SKM-1 treated with dmso at 0.1 percent for 144 hours (cell line): ENCODE results near the gene OR1F1.
"Not testable (repeated sequence)": the region's sequence is repeated elsewhere in the genome, so short reads cannot be mapped to it uniquely, and the experiment has no call there.

Experiments used
- DNase-seq: peaks from one replicate; lab custom pipeline; 2025; ENCODE audit not compliant: unreplicated experiment; lab: John Stamatoyannopoulos, UW

OR1F1 gene

DNA sequence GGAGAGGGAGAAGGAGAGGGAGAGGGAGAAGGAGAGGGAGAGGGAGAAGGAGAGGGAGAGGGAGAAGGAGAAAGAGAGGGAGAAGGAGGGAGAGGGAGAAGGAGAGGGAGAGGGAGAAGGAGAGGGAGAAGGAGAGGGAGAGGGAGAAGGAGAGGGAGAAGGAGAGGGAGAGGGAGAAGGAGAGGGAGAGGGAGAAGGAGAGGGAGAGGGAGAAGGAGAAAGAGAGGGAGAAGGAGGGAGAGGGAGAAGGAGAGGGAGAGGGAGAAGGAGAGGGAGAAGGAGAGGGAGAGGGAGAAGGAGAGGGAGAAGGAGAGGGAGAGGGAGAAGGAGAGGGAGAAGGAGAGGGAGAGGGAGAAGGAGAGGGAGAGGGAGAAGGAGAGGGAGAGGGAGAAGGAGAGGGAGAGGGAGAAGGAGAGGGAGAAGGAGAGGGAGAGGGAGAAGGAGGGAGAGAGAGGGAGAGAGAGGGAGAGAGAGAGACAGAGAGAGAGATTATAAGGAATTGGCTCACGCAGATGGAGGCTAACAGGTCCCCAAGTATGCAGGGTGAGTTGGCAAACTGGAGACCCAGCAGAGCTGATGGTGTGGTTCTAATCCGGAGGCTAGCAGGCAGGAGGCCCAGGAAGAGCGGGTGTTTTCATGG, 9.8 kb downstream of the OR1F1 start:
- DNase-seq = not testable (repeated sequence)

- no peak for DNase-seq
These were observed 10.5 kb downstream of the OR1F1 start for GRCh38 chr16:3198334-3199072.

GRCh38 chr16:3202903-3203539, 15.0 kb downstream of the OR1F1 start:
- DNase-seq = no peak

DNA sequence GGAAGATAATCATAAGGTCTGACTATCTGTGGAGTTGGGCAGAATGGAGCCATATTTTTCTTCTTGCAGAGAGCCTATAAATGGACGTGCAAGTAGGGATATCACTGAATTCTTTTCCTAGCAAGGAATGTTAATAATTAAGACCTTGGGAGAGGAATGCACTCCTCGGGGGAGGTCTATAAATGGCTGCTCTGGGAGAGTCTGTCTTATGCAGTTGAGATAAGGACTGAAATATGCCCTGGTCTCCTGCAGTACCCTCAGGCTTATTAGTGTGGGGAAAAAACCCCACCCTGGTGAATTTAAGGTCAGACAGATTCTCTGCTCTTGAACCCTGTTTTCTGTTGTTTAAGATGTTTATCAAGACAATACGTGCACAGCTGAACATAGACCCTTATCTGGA, 17.9 kb downstream of the OR1F1 start:
- DNase-seq = not testable (repeated sequence)

DNA sequence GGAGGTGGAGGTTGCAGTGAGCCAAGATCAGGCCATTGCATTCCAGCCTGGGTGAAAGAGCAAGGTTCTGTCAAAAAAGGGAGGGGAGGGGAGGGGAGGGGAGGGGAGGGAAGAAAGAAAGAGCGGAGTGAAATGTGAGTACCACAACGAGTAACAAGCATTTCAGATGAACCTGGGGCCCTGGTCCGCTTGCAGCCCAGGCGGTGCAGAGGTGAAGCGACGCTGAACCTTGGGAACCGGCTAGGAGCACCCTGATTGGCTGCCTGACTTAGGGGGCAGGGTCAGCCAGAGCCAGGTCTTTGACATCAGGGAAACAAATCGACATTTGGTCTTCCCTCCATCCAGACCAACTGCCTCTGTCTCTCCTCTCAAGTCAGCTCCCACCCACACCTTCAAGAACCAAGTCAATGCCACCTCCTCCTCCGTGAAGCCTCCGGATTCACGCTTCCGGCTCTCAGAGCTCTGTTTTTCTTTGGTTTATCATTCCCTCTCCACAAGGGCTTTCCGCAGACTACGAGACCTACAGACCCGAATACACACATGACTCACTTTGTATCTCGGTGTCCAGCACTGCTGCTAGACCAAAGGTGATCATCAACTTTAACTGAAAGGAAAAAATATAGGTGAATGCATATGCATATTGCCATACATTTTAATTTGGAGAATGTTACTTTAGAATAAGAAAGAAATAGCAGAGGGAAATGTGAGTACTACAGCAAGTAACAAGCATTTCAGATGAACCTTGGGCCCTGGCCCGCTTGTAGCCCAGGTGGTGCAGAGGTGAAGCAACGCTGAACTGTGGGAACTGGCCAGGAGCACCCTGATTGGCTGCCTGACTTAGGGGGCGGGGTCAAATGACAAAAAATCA, 19.3 kb downstream of the OR1F1 start:
- no peak for DNase-seq

DNA sequence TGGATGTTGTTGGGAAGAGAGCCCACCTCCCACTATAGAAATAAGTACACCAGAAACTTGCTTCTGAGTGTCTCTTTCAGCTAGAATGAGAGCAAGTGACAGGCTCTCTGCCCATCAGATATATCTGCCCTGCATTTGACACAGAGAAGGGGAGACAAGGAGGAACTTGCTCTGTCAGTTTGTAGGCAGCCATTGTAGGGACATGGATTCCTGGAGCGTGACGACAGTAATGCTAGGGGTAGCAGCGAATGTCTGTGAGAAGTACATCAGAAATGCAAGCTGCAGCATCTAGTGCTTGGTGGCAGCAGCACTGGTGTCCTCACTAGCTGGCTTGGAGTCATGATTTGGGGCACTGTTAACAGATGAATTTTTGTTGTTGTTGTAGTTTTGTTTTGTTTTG, 24.0 kb downstream of the OR1F1 start:
- DNase-seq = no peak

GRCh38 chr16:3212567-3212966, 24.6 kb downstream of the OR1F1 start:
- DNase-seq = no peak

DNA sequence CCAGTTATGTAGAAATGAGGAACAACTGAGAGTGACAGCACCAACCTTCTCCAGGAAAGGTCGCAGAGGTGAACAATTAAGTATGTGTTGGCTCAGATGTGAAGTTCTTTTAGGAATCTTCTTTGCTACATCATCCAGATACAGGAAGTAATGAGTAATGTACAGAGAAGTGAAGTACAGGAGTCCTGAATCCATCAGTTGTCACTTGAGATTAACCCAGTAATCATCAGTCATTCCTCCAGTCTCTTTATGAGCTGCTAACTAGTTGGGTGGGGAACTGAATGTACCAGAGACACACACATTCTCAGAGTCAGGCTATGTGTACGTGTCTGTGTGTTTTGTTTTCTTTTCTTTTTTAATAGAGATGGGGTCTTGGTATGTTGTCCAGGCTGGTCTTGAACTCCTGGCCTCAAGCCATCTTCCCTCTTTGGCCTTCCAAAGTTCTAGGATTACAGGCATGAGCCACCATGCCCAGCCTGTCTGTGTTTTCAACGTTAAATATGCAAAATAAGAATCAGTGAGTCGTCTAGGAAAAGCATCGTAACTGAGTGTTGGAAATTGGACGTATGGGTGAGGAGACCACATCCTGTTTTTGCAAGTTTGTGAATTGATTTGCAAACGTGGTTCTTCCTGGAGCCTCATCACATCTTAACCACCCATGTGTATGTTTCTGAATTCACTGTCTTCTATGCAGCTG, 27.0 kb downstream of the OR1F1 start:
- peak; percentile 25 for DNase-seq

DNA sequence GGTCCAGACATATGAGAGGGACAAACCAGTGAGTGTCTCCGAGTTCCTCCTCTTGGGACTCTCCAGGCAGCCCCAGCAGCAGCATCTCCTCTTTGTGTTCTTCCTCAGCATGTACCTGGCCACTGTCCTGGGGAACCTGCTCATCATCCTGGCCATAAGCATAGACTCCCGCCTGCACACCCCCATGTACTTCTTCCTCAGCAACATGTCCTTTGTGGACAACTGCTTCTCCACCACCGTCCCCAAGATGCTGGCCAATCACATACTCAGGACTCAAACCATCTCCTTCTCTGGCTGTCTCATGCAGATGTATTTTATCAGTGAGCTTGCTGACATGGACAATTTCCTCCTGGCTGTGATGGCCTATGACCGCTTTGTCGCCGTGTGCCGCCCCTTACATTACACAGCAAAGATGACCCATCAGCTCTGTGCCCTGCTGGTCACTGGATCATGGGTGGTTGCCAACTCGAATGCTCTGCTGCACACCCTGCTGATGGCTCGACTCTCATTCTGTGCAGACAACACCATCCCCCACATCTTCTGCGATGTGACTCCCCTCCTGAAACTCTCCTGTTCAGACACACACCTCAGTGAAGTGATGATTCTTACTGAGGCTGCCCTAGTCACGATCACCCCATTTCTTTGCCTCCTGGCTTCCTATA, 27.7 kb downstream of the OR1F1 start:
- DNase-seq = no peak

DNA sequence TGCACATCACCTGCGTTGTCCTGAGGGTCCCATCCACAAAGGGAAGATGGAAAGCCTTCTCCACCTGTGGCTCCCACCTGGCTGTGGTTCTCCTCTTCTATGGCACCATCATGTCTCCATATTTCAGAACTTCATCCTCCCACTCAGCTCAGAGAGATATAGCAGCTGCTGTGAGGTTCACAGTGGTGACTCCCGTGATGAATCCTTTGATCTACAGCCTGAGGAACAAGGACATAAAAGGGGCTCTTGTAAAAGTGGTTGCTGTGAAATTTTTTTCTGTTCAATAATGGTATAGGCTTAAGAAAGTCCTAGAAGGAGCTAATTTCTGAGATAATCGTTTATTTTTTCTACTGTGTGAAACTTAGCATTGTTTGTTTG, 28.2 kb downstream of the OR1F1 start:
- no peak for DNase-seq

GRCh38 chr16:3220839-3221238, 32.8 kb downstream of the OR1F1 start:
- DNase-seq = no peak

DNA sequence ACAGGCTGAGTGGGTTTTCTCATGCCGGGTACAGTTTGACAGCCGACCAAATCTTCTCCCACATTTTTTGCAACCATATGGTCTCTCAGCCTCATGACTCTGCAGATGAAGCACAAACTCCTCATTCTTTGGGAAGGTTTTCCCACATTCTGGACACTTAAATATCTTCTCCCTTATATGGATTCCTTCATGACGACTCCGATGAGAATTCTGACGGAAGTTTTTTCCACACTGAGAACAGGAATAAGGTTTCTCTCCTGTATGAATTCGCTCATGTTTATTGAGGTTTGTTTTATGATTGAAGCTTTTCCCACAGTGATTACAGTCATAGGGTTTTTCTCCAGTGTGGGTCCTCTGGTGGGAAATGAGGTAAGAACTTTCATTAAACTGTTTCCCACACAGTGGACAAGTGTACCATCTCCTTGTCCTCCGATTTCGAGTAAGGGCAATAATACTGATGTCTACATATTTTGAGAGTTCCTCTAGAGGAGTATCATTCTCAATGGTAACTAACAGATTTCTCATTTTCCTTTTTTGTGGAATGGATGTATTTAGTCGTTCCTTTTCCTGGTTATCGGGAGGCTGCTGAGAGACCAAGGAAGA, 36.0 kb downstream of the OR1F1 start:
- DNase-seq = no peak

DNA sequence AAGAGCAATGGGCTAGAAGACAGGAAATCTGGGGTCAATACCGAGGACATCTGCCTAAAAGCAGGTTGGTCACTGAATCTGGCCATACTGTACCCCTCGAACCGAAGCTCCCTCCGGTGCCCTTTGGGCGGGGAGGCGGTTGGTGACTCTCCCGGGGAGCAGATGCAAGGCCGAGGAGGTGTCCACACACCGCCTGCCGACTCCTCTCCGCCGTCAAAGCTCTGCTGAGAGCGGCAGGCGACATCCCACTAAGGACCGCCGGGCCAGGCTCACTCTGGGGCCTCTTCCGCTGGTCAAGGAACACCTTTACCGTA, 46.5 kb downstream of the OR1F1 start:
- no peak for DNase-seq

DNA sequence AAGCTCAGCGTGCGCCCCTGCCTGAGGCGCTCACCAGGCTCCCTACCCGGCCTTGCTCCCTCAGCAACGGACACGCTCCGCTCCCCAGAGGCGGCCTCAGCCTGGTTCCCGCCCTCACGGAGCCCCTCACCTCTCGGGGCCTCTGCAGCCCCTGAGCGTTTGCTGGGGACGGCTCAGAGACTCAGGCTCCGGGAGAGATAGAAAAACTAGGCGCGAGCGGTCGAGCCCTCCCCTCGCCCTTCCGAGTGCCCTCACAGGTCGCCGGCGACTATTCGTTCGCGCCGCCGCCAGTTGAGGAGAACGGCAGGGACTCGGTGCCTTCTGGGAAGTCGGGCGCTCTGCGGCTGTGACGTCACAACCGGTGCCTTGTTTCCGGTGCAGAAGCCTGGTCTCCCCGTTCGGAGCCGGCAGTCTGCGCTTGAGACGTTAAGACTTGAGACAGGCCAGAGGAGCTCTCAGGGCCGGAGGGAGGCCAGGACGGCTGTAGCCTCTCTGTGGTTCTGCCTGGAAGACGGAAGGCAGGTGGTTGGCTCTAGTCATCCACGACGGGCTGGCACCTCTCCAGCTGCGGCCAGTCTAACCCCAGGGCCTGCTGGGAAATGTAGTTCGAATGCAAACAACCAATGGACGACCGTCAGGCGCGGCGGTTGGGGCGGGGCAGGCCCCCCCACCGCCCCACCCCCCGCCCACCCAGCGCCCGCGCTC, 47.0 kb downstream of the OR1F1 start, which contains the start of gene ZNF200:
ZNF200 (minus strand) TSS at position 302 of the 705 bp plus-strand sequence. CDS start 1,403 bp downstream, outside the sequence.
- DNase-seq = peak; percentile 92

DNA sequence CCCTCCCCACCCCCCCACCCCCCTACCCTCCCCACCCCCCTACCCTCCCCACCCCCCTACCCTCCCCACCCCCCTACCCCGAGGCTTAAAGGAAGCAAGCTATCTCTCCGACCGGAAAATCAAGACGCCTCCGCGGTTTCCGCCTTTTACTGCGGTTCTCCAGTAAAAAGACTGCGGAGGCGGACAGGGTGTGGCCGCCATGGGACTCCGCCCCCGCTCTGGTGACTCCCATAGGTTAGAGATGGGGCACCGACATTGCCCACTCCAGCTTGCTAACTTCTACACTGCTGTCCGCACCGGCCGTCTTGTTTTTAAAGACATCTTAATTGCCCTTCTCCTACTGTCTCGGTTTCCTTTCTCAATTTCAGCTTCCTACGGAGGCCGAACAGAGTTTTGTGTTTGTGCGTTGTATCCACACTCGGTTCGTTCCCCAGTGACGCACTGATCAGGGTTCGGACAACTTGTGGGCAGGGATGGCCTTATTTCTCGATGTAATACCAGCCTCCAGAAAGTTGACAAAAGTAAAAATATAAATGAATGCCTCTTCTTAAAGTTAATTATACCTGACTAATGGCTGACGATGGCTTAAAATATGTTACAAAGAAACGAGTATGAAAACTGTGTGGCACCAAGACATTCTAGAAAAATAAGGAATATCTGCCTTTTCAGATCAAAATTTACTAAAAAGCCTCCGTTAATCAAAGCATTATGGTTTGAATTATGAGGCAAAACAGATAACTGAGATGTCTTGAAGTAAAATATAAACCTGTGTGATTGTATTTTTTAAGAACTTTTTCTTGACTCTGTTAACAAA, 48.1 kb downstream of the OR1F1 start:
- DNase-seq = no peak

GRCh38 chr16:3241761-3242160, 53.8 kb downstream of the OR1F1 start:
- no peak for DNase-seq

- peak; percentile 86 for DNase-seq
These were observed 54.7 kb downstream of the OR1F1 start for GRCh38 chr16:3242709-3243108.

DNA sequence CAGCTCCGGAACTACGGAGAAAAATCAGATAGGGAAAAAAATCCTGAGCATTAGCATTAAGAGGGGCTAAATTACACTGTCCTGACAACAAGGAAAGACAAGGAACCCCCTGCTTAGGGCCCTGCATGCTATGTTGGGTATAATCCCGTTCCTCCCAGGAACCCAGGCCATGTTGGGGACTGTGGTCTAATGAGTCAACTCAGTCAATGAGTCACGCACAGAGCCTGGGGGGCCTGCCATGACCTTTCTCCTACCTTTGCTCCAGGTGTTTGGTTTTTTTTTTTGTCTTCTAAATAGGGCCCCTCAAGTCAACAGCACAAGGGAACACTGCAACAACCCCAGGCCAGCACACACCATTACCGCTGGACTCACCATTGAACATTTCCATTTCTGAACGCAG, 55.9 kb downstream of the OR1F1 start:
- no peak for DNase-seq
